ENCODE results near the gene SLCO3A1. TPM values are rescaled to one million over a fixed set of nuclear protein-coding genes. Genes with fewer than 3 reads are reported as not detected.
"Not testable (repeated sequence)": the region's sequence is repeated elsewhere in the genome, so short reads cannot be mapped to it uniquely, and the experiment has no call there.

SLCO3A1 gene
- polyA plus RNA-seq, 1 donor from 2014 or later = 3.1 TPM

- no peaks in the 10 kb centered on the region for H3K4me1 Mint-ChIP-seq
Measured at GRCh38 chr15:92050220-92050898, 196.9 kb downstream of the SLCO3A1 start.

GRCh38 chr15:92051716-92052115, 198.2 kb downstream of the SLCO3A1 start:
- peaks cover 4% of the 10 kb centered on the region for H3K36me3 Mint-ChIP-seq
- no peak overlapping the region for H3K4me3 Mint-ChIP-seq
- no peaks in the 10 kb centered on the region for H3K4me1 Mint-ChIP-seq
- H3K27ac Mint-ChIP-seq = no peak overlapping the region
- H3K27me3 Mint-ChIP-seq = no peaks in the 10 kb centered on the region
- peaks cover 0 to 6% (median 0%) of the 10 kb centered on the region in 3 donors for H3K9me3 Mint-ChIP-seq

More at GRCh38 chr15:92050220-92050898, 196.9 kb downstream of the SLCO3A1 start:
- Mint-ChIP-seq H3K27ac (no peak overlapping the region), H3K27me3 (no peaks in the 10 kb centered on the region), H3K4me3 (no peak overlapping the region), H3K36me3 (peaks cover under 1% of the 10 kb centered on the region), H3K9me3 (peaks cover 0 to under 1% (median 0%) of the 10 kb centered on the region in 3 donors)

GRCh38 chr15:92053753-92054316, 200.3 kb downstream of the SLCO3A1 start:
- Mint-ChIP-seq H3K4me1 (no peaks in the 10 kb centered on the region), H3K9me3 (peaks cover 0 to 6% (median 0%) of the 10 kb centered on the region in 3 donors)

GRCh38 chr15:92056875-92057274, 203.4 kb downstream of the SLCO3A1 start:
- H3K4me3 Mint-ChIP-seq = no peak overlapping the region
- no peaks in the 10 kb centered on the region for H3K27me3 Mint-ChIP-seq
- H3K27ac Mint-ChIP-seq = no peak overlapping the region
- H3K36me3 Mint-ChIP-seq = peaks cover 4% of the 10 kb centered on the region
- peaks cover 0 to 6% (median 0%) of the 10 kb centered on the region in 3 donors for H3K9me3 Mint-ChIP-seq
- H3K4me1 Mint-ChIP-seq = no peaks in the 10 kb centered on the region

More at GRCh38 chr15:92053753-92054316, 200.3 kb downstream of the SLCO3A1 start:
- Mint-ChIP-seq H3K27ac (no peak overlapping the region), H3K27me3 (no peaks in the 10 kb centered on the region), H3K36me3 (peaks cover 4% of the 10 kb centered on the region), H3K4me3 (no peak overlapping the region)

- Mint-ChIP-seq H3K27me3 (no peaks in the 10 kb centered on the region), H3K4me3 (no peak overlapping the region), H3K4me1 (no peaks in the 10 kb centered on the region), H3K9me3 (peaks cover 0 to 7% (median 0%) of the 10 kb centered on the region in 3 donors), H3K36me3 (peaks cover 4% of the 10 kb centered on the region), H3K27ac (no peak overlapping the region)
Measured at GRCh38 chr15:92059036-92059970, 205.8 kb downstream of the SLCO3A1 start.

- H3K9me3 Mint-ChIP-seq, H3K36me3 Mint-ChIP-seq, H3K27ac Mint-ChIP-seq, H3K27me3 Mint-ChIP-seq, H3K4me1 Mint-ChIP-seq, H3K4me3 Mint-ChIP-seq: not testable (repeated sequence)
Measured at GRCh38 chr15:92059971-92060311, 206.4 kb downstream of the SLCO3A1 start.

- no peaks in the 10 kb centered on the region for H3K36me3 Mint-ChIP-seq
- H3K27ac Mint-ChIP-seq = no peak overlapping the region
- no peaks in the 10 kb centered on the region for H3K27me3 Mint-ChIP-seq
- H3K9me3 Mint-ChIP-seq = peaks cover 0 to 4% (median 0%) of the 10 kb centered on the region in 3 donors
- no peaks in the 10 kb centered on the region for H3K4me1 Mint-ChIP-seq
- no peak overlapping the region for H3K4me3 Mint-ChIP-seq
Measured at GRCh38 chr15:92061511-92062195, 208.1 kb downstream of the SLCO3A1 start.

- peak overlapping the region in 1 of 3 donors; percentile 16 for H3K27ac Mint-ChIP-seq
Measured at GRCh38 chr15:92062505-92062904, 209.0 kb downstream of the SLCO3A1 start.

GRCh38 chr15:92068121-92068520, 214.6 kb downstream of the SLCO3A1 start:
- H3K36me3 Mint-ChIP-seq = peaks cover 2% of the 10 kb centered on the region
- peaks cover 5 to 18% (median 7%) of the 10 kb centered on the region in 3 donors for H3K4me1 Mint-ChIP-seq
- H3K27ac Mint-ChIP-seq = no peak overlapping the region
- H3K4me3 Mint-ChIP-seq = no peak overlapping the region
- peaks cover 15% of the 10 kb centered on the region for H3K27me3 Mint-ChIP-seq
- H3K9me3 Mint-ChIP-seq = peaks cover 0 to 4% (median 0%) of the 10 kb centered on the region in 3 donors

More at GRCh38 chr15:92062505-92062904, 209.0 kb downstream of the SLCO3A1 start:
- H3K4me3 Mint-ChIP-seq = no peak overlapping the region
- peaks cover 0 to 4% (median 0%) of the 10 kb centered on the region in 3 donors for H3K9me3 Mint-ChIP-seq
- peaks cover 3% of the 10 kb centered on the region for H3K27me3 Mint-ChIP-seq
- H3K36me3 Mint-ChIP-seq = no peaks in the 10 kb centered on the region
- no peaks in the 10 kb centered on the region for H3K4me1 Mint-ChIP-seq

GRCh38 chr15:92069308-92070250, 216.1 kb downstream of the SLCO3A1 start:
- H3K9me3 Mint-ChIP-seq = peaks cover 0 to under 1% (median 0%) of the 10 kb centered on the region in 3 donors
- H3K27ac Mint-ChIP-seq = peak overlapping the region in 1 of 3 donors; percentile 63
- H3K4me3 Mint-ChIP-seq = no peak overlapping the region
- peaks cover 2% of the 10 kb centered on the region for H3K36me3 Mint-ChIP-seq
- peaks cover 15% of the 10 kb centered on the region for H3K27me3 Mint-ChIP-seq
- H3K4me1 Mint-ChIP-seq = peaks cover 5 to 18% (median 7%) of the 10 kb centered on the region in 3 donors

- not testable (repeated sequence) for H3K9me3 Mint-ChIP-seq, H3K36me3 Mint-ChIP-seq, H3K27ac Mint-ChIP-seq
- H3K4me3 Mint-ChIP-seq = peak overlapping the region in 1 of 4 donors; percentile 37
- peaks cover 5 to 18% (median 7%) of the 10 kb centered on the region in 3 donors for H3K4me1 Mint-ChIP-seq
- peaks cover 15% of the 10 kb centered on the region for H3K27me3 Mint-ChIP-seq
Measured at GRCh38 chr15:92070251-92070650, 216.7 kb downstream of the SLCO3A1 start.

- peaks cover 2% of the 10 kb centered on the region for H3K36me3 Mint-ChIP-seq
- no peak overlapping the region for H3K27ac Mint-ChIP-seq
- H3K4me3 Mint-ChIP-seq = peak overlapping the region in 2 of 4 donors; percentile 67 to 70
- H3K4me1 Mint-ChIP-seq = peaks cover 5 to 21% (median 9%) of the 10 kb centered on the region in 3 donors
- H3K9me3 Mint-ChIP-seq = no peaks in the 10 kb centered on the region
- peaks cover 20% of the 10 kb centered on the region for H3K27me3 Mint-ChIP-seq
Measured at GRCh38 chr15:92071045-92071634, 217.6 kb downstream of the SLCO3A1 start.

- H3K4me1 Mint-ChIP-seq = peaks cover 1 to 20% (median 9%) of the 10 kb centered on the region in 3 donors
- H3K27me3 Mint-ChIP-seq = peaks cover 21% of the 10 kb centered on the region
- peaks cover 2% of the 10 kb centered on the region for H3K36me3 Mint-ChIP-seq
- H3K27ac Mint-ChIP-seq = no peak overlapping the region
- no peak overlapping the region for H3K4me3 Mint-ChIP-seq
- no peaks in the 10 kb centered on the region for H3K9me3 Mint-ChIP-seq
Measured at GRCh38 chr15:92073044-92073785, 219.7 kb downstream of the SLCO3A1 start.
